Endothelial cell of umbilical vein (primary cell): Measurements from ENCODE around the gene BLZF1. TPM values are rescaled to one million over a fixed set of nuclear protein-coding genes. Genes with fewer than 3 reads are reported as not detected.

Experiments
- BruUV-seq: library from RNA; stranded (reverse); fragments of 400-500 nt; replicated peaks from 2 replicates; lab custom pipeline; 2021; lab: Mats Ljungman, UMichigan
- CTCF ChIA-PET: fragments of 300-600, 350-600 bp; sonication (Branson Sonifier 250); formaldehyde crosslinking; loops from one replicate; lab custom pipeline; 2021; ENCODE audit warnings: antibody characterized with exemption, inconsistent platforms; lab: Charles Lee
- POLR2A ChIA-PET: fragments of 300-600, 350-600 bp; sonication (Branson Sonifier 250); formaldehyde crosslinking; loops from one replicate; lab custom pipeline; 2021; ENCODE audit warnings: antibody characterized with exemption, inconsistent platforms; lab: Charles Lee
- DNase-seq: peaks from one replicate; pipeline ENCODE4 v3.0.0-alpha.2; 2011; ENCODE audit warnings: low read depth, low spot score
- FAIRE-seq: peaks from 2 replicates; lab custom pipeline; 2011; peaks lifted over from hg19 to GRCh38; lab: Jason Lieb, UNC
- H2AFZ ChIP-seq: 2 replicates; pipeline ENCODE4 v1.6.0; 2012; ENCODE audit warnings: low read depth, low read length, control low read depth, inconsistent platforms
- H3K27ac ChIP-seq: 2 replicates; pipeline ENCODE4 v1.5.1; 2011; ENCODE audit warnings: low read depth, mild to moderate bottlenecking, control low read depth, low read length, moderate library complexity; ENCODE audit not compliant: insufficient read depth
- H3K27me3 ChIP-seq, 2 experiments: 2 replicates each; pipeline versions ENCODE4 v1.6.0 to v1.6.1; 2011; ENCODE audit warnings: low read length in 2 of 2, mixed read lengths in 1 of 2; ENCODE audit not compliant: control insufficient read depth in 2 of 2, insufficient read depth in 2 of 2
- H3K36me3 ChIP-seq, 2 experiments: 2 replicates in 1 of 2; 3 replicates in 1 of 2; pipeline ENCODE4 v1.5.1; 2011; ENCODE audit warnings: low read length in 2 of 2, mild to moderate bottlenecking in 1 of 2, moderate library complexity in 1 of 2; ENCODE audit not compliant: control insufficient read depth in 2 of 2, insufficient read depth in 2 of 2; ENCODE audit errors: extremely low read depth in 1 of 2
- H3K4me1 ChIP-seq: 3 replicates; pipeline ENCODE4 v1.5.1; 2011; ENCODE audit warnings: mild to moderate bottlenecking, low read length; ENCODE audit not compliant: control insufficient read depth, insufficient read depth; ENCODE audit errors: extremely low read depth
- H3K4me2 ChIP-seq: 2 replicates; pipeline ENCODE4 v1.6.1; 2011; ENCODE audit warnings: low read length, control low read depth, mixed read lengths; ENCODE audit not compliant: insufficient read depth
- H3K4me3 ChIP-seq, 3 experiments: fragments of 200-600 bp in 1 of 3; sonication (generic), shearing (Covaris generic) in 1 of 3; replicated peaks in 1 of 3; 2 replicates each; pipeline ENCODE4 v1.5.1; 2011 to 2016; ENCODE audit warnings: control low read depth in 3 of 3, low read length in 3 of 3, mild to moderate bottlenecking in 2 of 3, inconsistent platforms in 1 of 3, low read depth in 1 of 3, moderate library complexity in 1 of 3; ENCODE audit not compliant: insufficient read depth in 1 of 3
- H3K79me2 ChIP-seq: 2 replicates; pipeline ENCODE4 v1.6.0; 2012; ENCODE audit warnings: low read length, inconsistent platforms; ENCODE audit not compliant: control insufficient read depth, insufficient read depth
- H3K9ac ChIP-seq: replicated peaks from 2 replicates; pipeline ENCODE3; 2011; ENCODE audit warnings: low read length, control low read depth; ENCODE audit not compliant: insufficient read depth; ENCODE audit errors: extremely low read depth
- H3K9me1 ChIP-seq: replicated peaks from 3 replicates; pipeline ENCODE4 v1.6.0; 2011; ENCODE audit warnings: mild to moderate bottlenecking, low read length; ENCODE audit not compliant: control insufficient read depth, insufficient read depth; ENCODE audit errors: extremely low read depth
- H3K9me3 ChIP-seq: replicated peaks from 2 replicates; pipeline ENCODE4 v1.5.1; 2012; ENCODE audit warnings: low read length, inconsistent platforms; ENCODE audit not compliant: control insufficient read depth, insufficient read depth
- H4K20me1 ChIP-seq: replicated peaks from 2 replicates; pipeline ENCODE3; 2011; ENCODE audit warnings: mild to moderate bottlenecking, low read length; ENCODE audit not compliant: control insufficient read depth, insufficient read depth; ENCODE audit errors: extremely low read depth
- EZH2 ChIP-seq: IDR thresholded peaks from 2 replicates; pipeline ENCODE4 v1.6.1; 2012; ENCODE audit warnings: borderline replicate concordance, low read depth, mild to moderate bottlenecking, moderate library complexity, low read length, inconsistent platforms; ENCODE audit not compliant: severe bottlenecking
- FOS ChIP-seq: IDR thresholded peaks from 2 replicates; pipeline ENCODE4 v1.6.1; 2011; ENCODE audit warnings: mild to moderate bottlenecking, low read length, moderate library complexity, borderline replicate concordance; ENCODE audit not compliant: insufficient read depth
- GATA2 ChIP-seq: IDR thresholded peaks from 2 replicates; pipeline ENCODE4 v1.7.0; 2011; ENCODE audit warnings: low read depth, mild to moderate bottlenecking, moderate library complexity, mixed read lengths, low read length; ENCODE audit not compliant: insufficient read length, insufficient read depth
- JUN ChIP-seq: IDR thresholded peaks from 2 replicates; pipeline ENCODE4 v1.6.1; 2011; ENCODE audit warnings: borderline replicate concordance, low read depth; ENCODE audit not compliant: insufficient read length, insufficient read depth
- MAX ChIP-seq: IDR thresholded peaks from 2 replicates; pipeline ENCODE4 v1.6.1; 2011; ENCODE audit not compliant: insufficient read depth, insufficient read length
- MYC ChIP-seq: IDR thresholded peaks from one replicate; pipeline ENCODE4 v1.6.1; 2011; ENCODE audit warnings: mild to moderate bottlenecking, low read depth, low read length
- POLR2A ChIP-seq: IDR thresholded peaks from 2 replicates; pipeline ENCODE4 v1.6.1; 2012; ENCODE audit warnings: low read depth, mild to moderate bottlenecking, control low read depth, low read length
- POLR2AphosphoS5 ChIP-seq: IDR thresholded peaks from 2 replicates; pipeline ENCODE4 v1.6.1; 2012; ENCODE audit warnings: low read depth, mild to moderate bottlenecking, control low read depth, low read length, moderate library complexity; ENCODE audit not compliant: insufficient read depth
- dilution Hi-C: fragments of 300-500 bp; cut with MboI; formaldehyde crosslinking; loops from one replicate; pipeline ENCODE4 v1.15.0; 2019; ENCODE audit warnings: low sequenced_read_pairs; ENCODE audit not compliant: extremely low pct_ligation_motif_present
- intact Hi-C: fragments of 100-400 bp; cut with micrococcal nuclease; formaldehyde crosslinking; loops from one replicate; pipeline ENCODE4 v1.10.0; 2022
- polyA plus RNA-seq, 4 experiments: library from polyadenylated mRNA; depleted of rRNA in 3 of 4; stranded (reverse) in 3 of 4; unstranded in 1 of 4; fragments of >200 nt; gene quantifications; 2 replicates each; pipeline versions ENCODE4 v1.2.1 to v1.2.3, GENCODE V29; 2011 to 2012; ENCODE audit warnings: missing spikeins in 1 of 4
- total RNA-seq: library from RNA; stranded (reverse); gene quantifications from 2 replicates; pipeline ENCODE4 v1.2.3, GENCODE V29; 2021
- TF ChIP-seq, protein P1 (sequence below), 2 donors: IDR thresholded peaks; 1 replicate in 1 of 2; 2 replicates in 1 of 2; pipeline ENCODE4 v1.5.1; 2011; ENCODE audit warnings: low read length in 2 of 2, mild to moderate bottlenecking in 2 of 2, moderate library complexity in 2 of 2, control low read depth in 1 of 2, inconsistent platforms in 1 of 2, low read depth in 1 of 2; ENCODE audit not compliant: insufficient read depth in 1 of 2; ENCODE audit errors: extremely low read depth in 1 of 2

BLZF1 gene
- total and polyA plus RNA-seq, 2 donors (not counting 3 experiments of a cell fraction or from before 2014, with no cell fraction given), result 4.4 to 19.7 TPM

- Histone ChIP-seq H3K27ac (no peak overlapping the region), H3K36me3 (peaks cover 8 to 20% of the 10 kb centered on the region in 2 experiments), H3K79me2 (no peaks in the 10 kb centered on the region), H3K4me3 (no peak overlapping the region), H3K9ac (no peak overlapping the region), H3K27me3 (no peaks in the 10 kb centered on the region), H3K9me3 (no peaks in the 10 kb centered on the region), H4K20me1 (no peaks in the 10 kb centered on the region), H2AFZ (no peak overlapping the region), H3K9me1 (no peaks in the 10 kb centered on the region), H3K4me1 (no peaks in the 10 kb centered on the region), H3K4me2 (no peak overlapping the region)
- intact Hi-C loops, result no loop called here
- no peak for FAIRE-seq
- BruUV-seq, result no TSS peak
- no peak for DNase-seq
- dilution Hi-C loops, result no loop called here
- no peak for TF ChIP-seq EZH2
- TF ChIP-seq POLR2AphosphoS5, result no peak
- no peak for TF ChIP-seq GATA2
- TF ChIP-seq JUN, result no peak
- no peak for TF ChIP-seq POLR2A
- TF ChIP-seq, protein P1, sequence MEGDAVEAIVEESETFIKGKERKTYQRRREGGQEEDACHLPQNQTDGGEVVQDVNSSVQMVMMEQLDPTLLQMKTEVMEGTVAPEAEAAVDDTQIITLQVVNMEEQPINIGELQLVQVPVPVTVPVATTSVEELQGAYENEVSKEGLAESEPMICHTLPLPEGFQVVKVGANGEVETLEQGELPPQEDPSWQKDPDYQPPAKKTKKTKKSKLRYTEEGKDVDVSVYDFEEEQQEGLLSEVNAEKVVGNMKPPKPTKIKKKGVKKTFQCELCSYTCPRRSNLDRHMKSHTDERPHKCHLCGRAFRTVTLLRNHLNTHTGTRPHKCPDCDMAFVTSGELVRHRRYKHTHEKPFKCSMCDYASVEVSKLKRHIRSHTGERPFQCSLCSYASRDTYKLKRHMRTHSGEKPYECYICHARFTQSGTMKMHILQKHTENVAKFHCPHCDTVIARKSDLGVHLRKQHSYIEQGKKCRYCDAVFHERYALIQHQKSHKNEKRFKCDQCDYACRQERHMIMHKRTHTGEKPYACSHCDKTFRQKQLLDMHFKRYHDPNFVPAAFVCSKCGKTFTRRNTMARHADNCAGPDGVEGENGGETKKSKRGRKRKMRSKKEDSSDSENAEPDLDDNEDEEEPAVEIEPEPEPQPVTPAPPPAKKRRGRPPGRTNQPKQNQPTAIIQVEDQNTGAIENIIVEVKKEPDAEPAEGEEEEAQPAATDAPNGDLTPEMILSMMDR (IDR thresholded peaks at IDR 0.05; ENCODE audit: extremely low read depth in 1 of 2, insufficient read depth in 1 of 2, low read depth in 1 of 2, low read length in 2 of 2), result no peak
- ChIA-PET CTCF (no interaction called here), POLR2A (no interaction called here)
Observed at GRCh38 chr1:169381162-169381561, 13.2 kb downstream of the BLZF1 start.

DNA sequence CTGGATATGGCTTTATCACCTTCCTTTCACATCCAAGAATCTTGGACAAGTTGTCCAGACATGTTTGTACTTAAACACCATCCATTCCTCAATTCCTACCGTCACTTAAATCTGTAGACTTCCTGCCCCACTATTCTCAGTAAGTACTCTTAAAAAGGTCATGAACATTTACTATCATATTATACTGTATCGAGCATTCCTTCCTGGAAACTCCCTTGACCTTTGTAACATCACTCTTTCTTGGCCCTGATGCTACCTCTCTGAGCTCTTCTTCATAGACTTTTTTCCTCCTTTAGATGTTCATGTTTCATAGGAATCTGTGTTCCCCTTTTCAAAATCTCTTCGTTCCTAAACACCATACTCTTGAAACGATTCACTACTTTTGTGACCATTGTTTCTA lies 15.5 kb downstream of the BLZF1 start:
- peaks cover 6 to 9% of the 10 kb centered on the region in 2 experiments for H3K36me3 ChIP-seq
- POLR2A ChIA-PET, result no interaction called here

More for the DNA sequence above, 15.5 kb downstream of the BLZF1 start:
- Histone ChIP-seq H3K4me3 (no peak overlapping the region), H3K9me3 (no peaks in the 10 kb centered on the region), H3K4me2 (no peak overlapping the region), H3K9ac (no peak overlapping the region), H2AFZ (no peak overlapping the region), H3K4me1 (no peaks in the 10 kb centered on the region), H3K79me2 (no peaks in the 10 kb centered on the region), H3K27me3 (no peaks in the 10 kb centered on the region), H4K20me1 (no peaks in the 10 kb centered on the region), H3K27ac (no peak overlapping the region), H3K9me1 (no peaks in the 10 kb centered on the region)
- DNase-seq, result no peak
- no TSS peak for BruUV-seq
- TF ChIP-seq, protein P1 (IDR thresholded peaks at IDR 0.05; ENCODE audit: extremely low read depth in 1 of 2, insufficient read depth in 1 of 2, low read depth in 1 of 2, low read length in 2 of 2), result no peak
- no peak for TF ChIP-seq MYC
- no peak for TF ChIP-seq EZH2
- TF ChIP-seq POLR2AphosphoS5, result no peak
- TF ChIP-seq GATA2, result no peak
- TF ChIP-seq POLR2A, result no peak
- TF ChIP-seq JUN, result no peak
- no peak for TF ChIP-seq MAX
- no peak for TF ChIP-seq FOS
- CTCF ChIA-PET, result interaction anchor here (0.8 to 1.3 kb wide), 2 partner anchors 163 to 746 kb away, joined by 3 to 4 read pairs; no protein-coding TSS in a partner anchor
- intact Hi-C loops (no loop called here), dilution Hi-C loops (no loop called here)
- no peak for FAIRE-seq
